SK-N-DZ (cell line): ENCODE results near the gene BSG.
"Not testable (repeated sequence)": the region's sequence is repeated elsewhere in the genome, so short reads cannot be mapped to it uniquely, and the experiment has no call there.

ENCODE experiments used
- DNase-seq: peaks from one replicate; pipeline ENCODE4 v3.0.0-alpha.2; 2015; ENCODE audit warnings: low spot score

Gene BSG

GRCh38 chr19:604355-604754 lies 32.0 kb downstream of the BSG start:
- no peak for DNase-seq

GRCh38 chr19:605061-605971 lies 32.9 kb downstream of the BSG start:
- DNase-seq = not testable (repeated sequence)

GRCh38 chr19:607301-608154 lies 35.1 kb downstream of the BSG start:
- DNase-seq = no peak

DNA sequence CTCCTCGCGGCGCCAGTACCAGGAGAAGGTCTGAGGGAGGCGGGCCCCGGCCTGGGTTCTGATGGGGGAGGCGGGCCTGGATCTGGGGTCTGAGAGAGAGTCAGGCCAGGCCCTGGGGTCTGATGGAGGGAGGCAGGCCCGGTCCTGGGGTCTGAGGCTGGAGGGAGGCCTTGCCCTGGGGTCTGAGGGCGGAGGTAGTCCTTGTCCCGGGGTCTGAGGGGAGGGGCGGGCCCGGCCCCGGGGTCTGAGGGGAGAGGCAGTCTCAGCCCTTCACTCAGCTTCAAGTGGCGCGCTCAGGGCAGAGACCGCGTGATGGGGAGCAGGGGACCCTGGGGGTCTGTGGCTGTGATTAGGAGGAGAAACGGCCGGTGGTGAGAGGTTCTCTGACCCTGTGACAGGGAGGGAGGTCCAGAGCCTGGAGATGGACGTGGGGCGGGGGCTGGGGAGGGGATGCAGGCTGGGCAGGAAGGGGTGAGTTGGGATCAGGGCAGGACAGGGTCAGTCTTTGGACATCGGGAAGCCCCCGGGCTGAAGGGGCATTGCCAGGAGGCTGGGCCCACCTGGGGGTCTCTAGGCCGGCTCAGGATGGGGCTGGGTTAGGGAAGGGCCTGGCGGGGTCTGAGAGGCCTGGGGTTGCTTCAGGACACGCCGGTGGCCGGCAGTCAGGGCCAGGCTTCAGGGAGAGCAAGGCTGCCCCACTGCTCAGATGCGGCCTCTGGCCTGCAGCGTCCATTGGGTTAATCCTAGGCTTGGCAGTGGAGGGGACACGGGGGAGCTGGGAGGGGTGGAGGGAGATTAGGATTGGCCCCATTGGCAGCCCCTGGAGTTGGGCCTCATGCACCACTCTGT lies 36.0 kb downstream of the BSG start:
- DNase-seq = no peak

- no peak for DNase-seq
Measured at GRCh38 chr19:609004-609346, 36.6 kb downstream of the BSG start.

DNA sequence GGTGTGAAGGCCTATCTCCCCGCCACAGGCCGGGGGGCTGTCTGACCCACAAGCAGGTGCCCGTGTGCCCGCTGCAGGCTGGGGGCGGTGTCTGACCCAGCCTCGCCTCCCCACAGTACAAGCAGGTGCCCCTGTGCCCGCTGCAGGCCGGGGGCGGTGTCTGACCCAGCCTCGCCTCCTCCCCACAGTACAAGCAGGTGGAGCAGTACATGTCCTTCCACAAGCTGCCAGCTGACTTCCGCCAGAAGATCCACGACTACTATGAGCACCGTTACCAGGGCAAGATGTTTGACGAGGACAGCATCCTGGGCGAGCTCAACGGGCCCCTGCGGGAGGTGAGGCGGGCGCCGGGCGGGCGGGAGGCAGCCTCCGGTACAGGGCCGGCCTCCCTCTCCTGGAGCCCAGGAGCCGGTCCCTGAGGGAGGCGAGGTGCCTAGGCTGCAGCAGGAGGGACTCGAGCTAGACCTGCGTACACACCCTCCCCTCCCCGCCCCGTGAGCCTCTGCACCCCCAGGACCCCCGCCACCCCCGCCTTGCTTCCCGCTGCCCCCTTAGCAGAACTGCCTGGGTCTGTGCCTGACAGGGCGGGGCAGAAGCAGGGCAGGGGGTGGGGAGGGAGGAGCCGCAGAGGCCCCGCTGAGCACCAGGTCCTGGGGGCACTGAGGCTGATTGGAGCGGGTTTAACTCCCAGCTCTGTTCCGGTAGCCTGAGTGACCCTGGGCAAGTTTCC lies 37.8 kb downstream of the BSG start:
- no peak for DNase-seq

- peak; percentile 78 for DNase-seq
Measured at GRCh38 chr19:610801-611480, 38.5 kb downstream of the BSG start.

GRCh38 chr19:611481-611868 lies 39.1 kb downstream of the BSG start:
- no peak for DNase-seq

- no peak for DNase-seq
Measured at GRCh38 chr19:612941-613340, 40.5 kb downstream of the BSG start.

DNA sequence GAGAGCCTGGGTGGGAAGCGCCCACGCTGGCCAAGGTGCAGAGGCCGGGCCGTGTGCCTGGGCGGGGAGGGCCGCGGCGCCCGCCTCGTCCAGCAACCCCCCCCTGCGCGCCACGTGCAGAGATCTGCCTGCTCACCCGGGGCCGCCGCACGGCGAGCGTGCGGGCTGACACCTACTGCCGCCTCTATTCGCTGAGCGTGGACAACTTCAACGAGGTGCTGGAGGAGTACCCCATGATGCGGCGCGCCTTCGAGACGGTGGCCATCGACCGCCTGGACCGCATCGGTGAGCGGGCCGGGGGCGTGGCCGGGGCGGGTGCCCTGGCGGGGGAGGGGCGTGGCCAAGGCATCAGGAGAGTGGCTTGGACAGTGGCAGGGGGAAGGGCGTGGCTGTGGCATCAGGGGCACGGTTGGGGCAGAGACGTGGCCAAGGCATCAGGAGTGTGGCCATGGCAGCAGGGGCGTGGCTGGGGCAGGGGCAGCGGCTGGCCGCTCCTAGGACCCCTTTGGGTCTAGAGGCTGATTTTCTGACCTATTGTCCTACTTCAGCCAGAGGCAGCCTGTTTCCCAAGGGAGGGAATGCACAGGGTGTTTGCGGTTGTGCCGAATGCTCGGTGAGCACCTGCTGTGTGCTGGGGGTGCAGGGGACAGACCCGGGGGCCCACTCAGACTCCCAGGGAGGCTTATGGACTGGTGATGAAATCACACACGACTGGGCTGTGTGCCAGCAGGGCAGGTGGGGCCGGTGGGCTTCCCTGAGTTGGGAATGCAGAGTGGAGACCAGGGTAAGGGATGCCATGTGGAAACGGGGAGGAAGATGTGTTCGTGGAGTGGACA lies 41.6 kb downstream of the BSG start:
- no peak for DNase-seq

DNA sequence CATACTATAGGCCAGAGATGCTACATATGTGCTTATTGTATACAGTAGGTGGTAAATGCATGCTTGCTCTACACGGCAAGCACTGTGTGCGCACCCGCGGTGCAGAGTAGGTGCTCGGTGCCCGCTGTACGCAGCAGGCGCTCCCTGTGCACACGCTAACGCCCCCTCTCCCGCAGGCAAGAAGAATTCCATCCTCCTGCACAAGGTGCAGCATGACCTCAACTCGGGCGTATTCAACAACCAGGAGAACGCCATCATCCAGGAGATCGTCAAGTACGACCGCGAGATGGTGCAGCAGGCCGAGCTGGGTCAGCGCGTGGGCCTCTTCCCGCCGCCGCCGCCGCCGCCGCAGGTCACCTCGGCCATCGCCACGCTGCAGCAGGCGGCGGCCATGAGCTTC lies 43.2 kb downstream of the BSG start:
- DNase-seq = no peak

- no peak for DNase-seq
Measured at GRCh38 chr19:616062-616700, 43.8 kb downstream of the BSG start.

GRCh38 chr19:616747-617526 lies 44.5 kb downstream of the BSG start:
- no peak for DNase-seq

GRCh38 chr19:617551-618246 lies 45.3 kb downstream of the BSG start:
- DNase-seq = no peak

GRCh38 chr19:618247-618619 lies 45.8 kb downstream of the BSG start:
- DNase-seq = no peak

- no peak for DNase-seq
Measured at GRCh38 chr19:618674-619285, 46.4 kb downstream of the BSG start.

- no peak for DNase-seq
Measured at GRCh38 chr19:619286-620002, 47.0 kb downstream of the BSG start.
